Measurements from ENCODE around the gene ABCG1.

GRCh38 chr21:42172596-42173483 lies 46.1 kb upstream of the ABCG1 start:
- TF ChIP-seq MAX (IDR thresholded peaks at IDR 0.05; ENCODE audit: insufficient read depth, insufficient read length) (no peak), CTCF (IDR thresholded peaks at IDR 0.05; ENCODE audit: extremely low read depth in 1 of 2, insufficient read depth in 1 of 2, low read depth in 1 of 2, low read length in 2 of 2) (no peak), FOS (IDR thresholded peaks at IDR 0.05; ENCODE audit: borderline replicate concordance, insufficient read depth, low read length) (no peak), POLR2AphosphoS5 (IDR thresholded peaks at IDR 0.05; ENCODE audit: insufficient read depth, low read depth, low read length) (no peak), POLR2A (IDR thresholded peaks at IDR 0.05; ENCODE audit: low read depth, low read length) (no peak), EZH2 (IDR thresholded peaks at IDR 0.05; ENCODE audit: borderline replicate concordance, low read depth, low read length, severe bottlenecking) (no peak), GATA2 (IDR thresholded peaks at IDR 0.05; ENCODE audit: insufficient read depth, insufficient read length, low read depth, low read length) (no peak)

Data from endothelial cell of umbilical vein (primary cell).